Activated CD4-positive, CD25-positive, alpha-beta regulatory T cell treated with anti-CD3 and anti-CD28 coated beads, Interleukin-2, amount 50 U/mL, for 24 hours (primary cell): ENCODE measurements around the gene POU6F1.
A peak's percentile ranks its signal among the peaks of the same experiment; 100 is the strongest.

ENCODE experiments used
- ATAC-seq, 2 donors: fragments of 150-1000 bp; cut with Tn5 transposase; one replicate each; pipeline ENCODE4 v1.10.0; 2021; ENCODE audit warnings: mild to moderate bottlenecking in 1 of 2, moderate library complexity in 1 of 2

POU6F1 gene

DNA sequence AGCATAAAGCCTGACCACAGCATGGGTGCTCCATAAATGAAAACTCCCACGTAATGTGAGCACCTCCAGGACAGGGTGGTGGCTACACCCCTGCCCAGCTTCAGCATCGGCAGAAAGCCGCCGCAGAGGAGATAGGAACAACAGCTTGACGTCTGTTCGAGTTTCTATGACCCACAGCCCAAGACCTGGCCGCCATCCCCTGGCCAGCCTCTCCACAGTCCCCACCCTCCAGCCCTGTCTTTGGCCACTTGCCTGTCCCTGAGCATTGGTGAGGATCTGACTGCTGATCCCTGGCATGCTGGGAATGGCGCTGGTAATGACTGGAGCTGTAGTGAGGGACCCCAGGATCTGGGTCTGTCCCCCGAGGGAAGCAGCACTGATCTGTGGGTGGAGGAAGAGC is 21.3 kb downstream of the POU6F1 start:
- no peak for ATAC-seq

- ATAC-seq, result no peak
Observed at GRCh38 chr12:51195841-51196240, 22.0 kb downstream of the POU6F1 start.

DNA sequence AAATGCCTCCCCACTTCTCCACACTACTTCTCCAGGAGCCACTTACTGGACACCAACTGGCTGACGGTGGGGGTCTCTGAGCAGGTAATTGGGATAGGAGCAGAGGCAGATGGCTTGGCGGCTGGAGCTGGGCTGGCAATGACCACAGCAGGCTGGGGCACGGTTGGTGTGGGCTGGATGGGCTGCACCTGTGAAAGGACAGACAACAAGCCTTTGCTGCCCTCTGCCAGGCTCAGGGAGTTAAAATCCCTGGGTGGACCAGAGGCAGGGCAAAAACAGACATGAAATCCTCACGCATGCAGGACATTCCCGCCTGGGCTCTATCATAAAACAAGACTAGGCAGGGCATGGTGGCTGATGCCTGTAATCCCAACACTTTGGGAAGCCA is 25.6 kb downstream of the POU6F1 start:
- ATAC-seq, result no peak

DNA sequence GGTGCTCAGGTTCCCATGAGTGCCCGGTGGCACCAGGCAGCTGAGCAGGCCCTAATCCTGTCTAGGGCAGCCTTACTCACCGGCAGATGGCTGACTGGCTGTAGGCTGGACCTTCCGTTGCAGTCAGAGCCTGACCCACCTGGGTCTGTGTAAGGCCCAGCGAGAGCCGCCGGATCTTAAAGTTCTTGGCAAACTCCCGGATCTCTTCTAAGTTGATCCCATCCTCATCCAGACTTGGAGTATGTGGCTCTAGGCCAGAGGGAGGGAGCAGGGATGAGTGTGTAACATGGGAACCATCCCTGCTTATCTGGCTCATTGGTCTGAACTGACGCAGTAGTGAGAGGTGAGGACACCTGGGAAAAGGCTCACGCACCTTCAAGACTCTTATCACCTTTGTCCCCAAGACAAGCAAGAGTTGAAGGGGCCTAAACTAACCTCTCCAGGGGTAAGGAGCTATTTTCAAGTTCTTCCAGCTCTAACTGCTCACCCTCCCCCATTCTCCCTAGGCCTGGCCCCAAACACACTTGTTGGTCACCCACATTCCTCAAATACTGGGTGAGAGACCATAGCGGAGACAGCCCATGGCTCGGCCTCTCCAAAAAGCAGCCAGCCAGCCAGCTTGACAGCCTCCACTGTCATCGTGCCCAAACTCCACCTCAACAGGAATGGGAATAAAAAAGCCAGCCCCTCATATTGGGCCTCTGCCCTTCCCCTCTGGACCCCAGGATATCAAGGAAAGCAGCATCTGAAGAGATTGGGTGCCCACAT is 26.2 kb downstream of the POU6F1 start:
- no peak for ATAC-seq

GRCh38 chr12:51190820-51191219 is 27.0 kb downstream of the POU6F1 start:
- ATAC-seq, result no peak

DNA sequence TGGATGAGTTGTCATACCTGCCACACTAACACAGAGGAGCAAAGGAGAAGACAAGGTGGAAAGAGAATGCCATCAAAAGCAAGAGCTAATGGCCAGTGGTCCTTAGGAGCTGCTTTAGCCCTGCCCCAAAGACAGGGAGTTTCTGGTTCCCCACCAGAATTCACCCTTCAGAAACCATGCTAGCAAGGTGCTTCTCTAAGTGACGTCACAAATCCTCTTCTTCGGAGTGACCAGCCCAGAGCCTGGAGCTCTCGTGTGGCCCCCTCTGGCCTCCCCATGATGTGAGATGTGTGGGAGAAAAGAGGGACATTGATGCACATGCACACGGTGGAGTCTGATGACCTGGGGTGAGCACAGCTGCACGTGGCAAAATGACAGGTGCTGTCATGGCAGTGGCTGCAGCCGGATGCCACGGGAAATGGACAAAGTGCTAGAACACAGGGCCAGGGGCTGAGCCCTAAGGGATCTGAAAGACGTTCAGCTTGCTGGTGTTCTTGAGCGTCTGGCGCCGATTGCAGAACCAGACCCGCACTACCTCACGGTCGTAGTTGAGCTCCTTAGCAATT is 28.0 kb downstream of the POU6F1 start:
- no peak for ATAC-seq

DNA sequence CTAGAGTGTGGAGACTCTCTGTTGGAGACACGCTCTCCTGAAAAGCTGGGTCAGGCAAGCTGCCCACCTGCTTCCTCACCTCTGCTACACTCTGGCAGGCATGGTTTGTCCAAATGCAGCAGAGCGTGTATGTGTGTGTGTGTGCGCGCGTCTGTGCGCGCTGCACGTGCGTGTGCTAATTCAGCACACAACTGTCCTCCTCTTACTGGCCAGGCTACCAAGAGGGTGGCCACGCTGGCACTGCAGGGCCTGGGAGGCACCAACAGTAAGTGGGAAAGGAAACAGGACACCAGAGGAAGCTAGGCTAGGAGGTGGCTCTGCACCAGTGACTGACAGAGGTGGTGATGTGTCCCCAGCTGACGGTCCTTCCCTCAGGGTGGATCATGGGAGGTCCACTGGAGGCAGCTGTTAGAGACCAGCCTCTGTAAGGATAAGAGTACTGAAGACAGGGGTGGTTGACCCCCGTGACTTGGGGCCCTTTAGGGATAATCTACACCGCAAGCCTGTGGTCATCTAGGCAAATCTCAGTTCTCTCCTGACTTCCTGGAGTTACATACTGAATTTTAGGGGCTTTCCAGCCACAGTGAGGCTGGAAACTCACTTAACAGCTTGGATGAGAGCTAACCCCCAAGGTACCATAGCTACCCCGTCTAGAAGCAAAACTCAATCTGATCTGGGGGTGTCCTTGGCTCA is 29.4 kb downstream of the POU6F1 start:
- ATAC-seq, result peak; percentile 13 to 20

DNA sequence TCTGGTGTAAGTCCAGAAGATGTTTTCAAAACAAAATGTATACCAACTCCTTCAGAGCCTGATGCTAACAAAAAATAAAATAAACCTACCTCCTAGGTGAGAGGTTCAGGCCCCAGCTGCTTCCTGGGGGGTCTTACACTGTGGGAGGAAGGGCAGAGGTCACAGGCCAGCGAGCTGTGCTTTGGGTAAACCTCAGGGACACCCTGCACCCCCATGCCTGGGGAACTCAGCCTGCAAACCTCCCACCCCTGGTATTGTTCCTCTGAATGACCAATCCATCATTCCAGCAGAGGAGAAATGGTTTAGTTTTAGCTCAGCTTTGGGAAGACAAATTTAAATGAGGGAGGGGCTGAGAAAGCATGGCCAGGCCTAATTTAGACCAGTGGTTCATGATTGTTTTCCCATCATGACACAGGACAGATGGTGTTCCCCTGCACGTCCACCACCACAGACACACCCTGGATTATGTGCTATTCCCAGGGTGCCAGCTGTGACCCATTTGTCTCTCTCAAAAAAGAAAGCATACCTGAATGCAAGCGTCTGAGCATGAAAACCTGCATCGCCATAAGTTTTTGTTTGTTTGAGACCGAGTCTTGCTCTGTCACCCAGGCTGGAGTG is 30.4 kb downstream of the POU6F1 start:
- no peak for ATAC-seq

- no peak for ATAC-seq
Observed at GRCh38 chr12:51186465-51187085, 31.3 kb downstream of the POU6F1 start.

DNA sequence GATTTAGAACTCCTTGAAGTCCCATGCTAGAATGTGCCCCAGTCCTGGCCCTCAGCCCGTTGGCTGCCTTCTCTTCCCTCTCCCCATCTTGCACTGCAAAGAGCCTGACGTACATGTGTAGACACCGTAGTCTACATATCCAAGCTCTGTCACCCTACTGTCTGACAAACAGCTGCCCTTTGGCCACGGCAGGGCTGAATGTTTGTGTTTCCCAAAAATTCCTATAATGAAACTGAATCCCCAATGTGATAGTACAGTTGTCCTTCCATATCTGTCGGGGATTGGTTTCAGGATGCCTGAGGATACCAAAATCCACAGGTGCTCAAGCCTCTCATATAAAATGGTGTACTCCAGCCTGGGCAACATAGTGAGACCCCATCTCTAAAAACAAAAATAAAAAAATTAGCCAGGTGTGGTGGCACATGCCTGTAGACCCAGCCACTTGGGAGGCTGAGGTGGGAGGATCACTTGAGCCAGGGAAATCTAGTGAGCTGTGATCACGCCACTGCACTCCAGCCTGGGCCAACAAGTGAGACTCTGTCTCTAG is 32.6 kb downstream of the POU6F1 start:
- no peak for ATAC-seq

DNA sequence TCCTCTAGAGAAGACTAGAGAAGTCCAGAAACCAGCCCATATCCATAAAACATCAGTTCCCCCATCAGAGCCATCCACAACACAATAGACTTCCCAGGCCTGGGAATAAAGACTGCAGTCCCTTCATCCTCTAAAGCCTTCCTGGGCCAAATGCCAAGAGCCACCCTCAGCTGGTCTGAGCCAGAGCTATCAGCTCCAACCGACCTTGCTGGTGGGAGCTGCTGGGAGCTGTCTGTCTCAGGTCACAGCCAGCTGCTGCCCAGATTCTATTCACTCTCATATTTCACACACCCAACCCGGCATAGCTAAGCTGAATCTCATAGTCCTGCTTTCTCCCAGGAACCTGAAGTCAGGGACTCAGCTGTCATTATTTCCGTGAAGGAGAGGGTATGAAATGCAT is 34.0 kb downstream of the POU6F1 start:
- ATAC-seq, result no peak

DNA sequence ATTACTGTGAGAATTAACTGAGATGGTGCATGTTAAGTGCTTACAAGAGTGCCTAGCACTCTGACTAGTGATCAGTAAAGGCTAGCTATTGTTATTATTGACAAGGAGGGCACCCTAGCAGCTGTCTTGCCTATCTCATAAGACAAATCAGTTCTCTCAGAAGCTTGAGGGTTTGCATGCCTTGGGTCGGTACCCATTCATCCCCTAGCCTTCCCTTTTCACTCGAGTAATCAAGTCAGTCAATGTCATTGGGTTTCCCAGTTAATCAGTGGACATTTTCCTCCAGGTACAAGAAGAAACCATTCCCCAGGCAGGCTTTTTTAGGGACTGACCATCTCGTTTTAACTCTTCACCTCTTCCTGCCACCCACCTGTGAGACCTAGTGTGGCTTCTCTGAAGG is 34.5 kb downstream of the POU6F1 start:
- no peak for ATAC-seq

DNA sequence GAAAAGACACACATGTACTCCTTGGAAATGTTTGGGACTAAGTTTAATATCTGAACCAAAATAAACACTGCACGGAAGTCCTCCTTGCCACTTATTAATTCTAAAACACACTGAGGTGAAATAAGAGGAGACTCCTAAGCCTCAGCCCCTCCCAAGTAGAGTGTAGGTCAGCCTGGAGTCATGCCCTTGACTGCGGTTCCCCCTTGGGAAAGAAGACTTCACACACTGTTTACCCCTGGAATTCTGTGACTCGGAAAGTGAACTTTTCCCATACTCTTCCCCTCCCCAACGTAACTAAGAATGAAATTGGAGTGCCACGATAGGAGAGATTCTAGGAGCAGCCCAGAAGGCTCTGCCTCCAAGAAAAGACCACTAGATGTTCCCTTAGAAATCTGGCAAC is 36.3 kb downstream of the POU6F1 start:
- no peak for ATAC-seq

DNA sequence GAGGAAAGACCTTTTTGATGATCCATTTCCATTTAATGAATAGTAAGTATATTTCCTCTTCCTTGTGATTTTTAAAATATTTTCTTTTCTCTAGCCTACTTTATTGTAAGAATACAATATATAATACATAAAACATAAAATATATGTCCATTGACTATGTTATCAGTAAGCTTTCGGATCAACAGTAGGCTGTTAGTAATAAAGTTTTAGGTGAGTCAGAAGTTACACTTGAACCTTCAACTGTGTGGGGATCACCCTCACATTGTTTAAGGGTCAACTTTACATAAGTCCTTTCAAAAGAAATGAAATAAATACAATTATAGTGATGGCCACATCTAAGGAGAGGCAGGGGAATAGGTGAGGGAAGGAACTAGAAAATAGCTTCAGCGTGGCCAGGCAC is 40.0 kb downstream of the POU6F1 start:
- ATAC-seq, result no peak

DNA sequence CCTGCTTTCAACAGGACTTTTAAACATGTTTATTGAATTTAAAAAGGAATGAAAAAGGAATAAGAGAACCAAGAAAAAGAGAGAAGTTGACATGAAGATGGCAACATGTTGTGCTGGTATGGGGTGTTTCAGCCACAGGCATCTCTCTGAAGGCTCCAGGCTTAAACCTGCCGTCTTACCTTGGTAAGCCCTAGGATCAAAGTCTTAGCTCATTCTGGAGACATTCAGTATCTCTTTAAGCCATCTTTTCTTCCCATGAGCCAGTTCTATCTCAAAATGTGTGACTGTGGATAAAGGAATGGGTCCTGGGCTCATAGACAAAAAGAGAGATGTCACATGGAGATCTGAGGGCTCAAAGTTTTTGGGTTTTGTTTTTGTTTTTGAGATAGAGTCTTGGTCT is 43.4 kb downstream of the POU6F1 start:
- no peak for ATAC-seq

DNA sequence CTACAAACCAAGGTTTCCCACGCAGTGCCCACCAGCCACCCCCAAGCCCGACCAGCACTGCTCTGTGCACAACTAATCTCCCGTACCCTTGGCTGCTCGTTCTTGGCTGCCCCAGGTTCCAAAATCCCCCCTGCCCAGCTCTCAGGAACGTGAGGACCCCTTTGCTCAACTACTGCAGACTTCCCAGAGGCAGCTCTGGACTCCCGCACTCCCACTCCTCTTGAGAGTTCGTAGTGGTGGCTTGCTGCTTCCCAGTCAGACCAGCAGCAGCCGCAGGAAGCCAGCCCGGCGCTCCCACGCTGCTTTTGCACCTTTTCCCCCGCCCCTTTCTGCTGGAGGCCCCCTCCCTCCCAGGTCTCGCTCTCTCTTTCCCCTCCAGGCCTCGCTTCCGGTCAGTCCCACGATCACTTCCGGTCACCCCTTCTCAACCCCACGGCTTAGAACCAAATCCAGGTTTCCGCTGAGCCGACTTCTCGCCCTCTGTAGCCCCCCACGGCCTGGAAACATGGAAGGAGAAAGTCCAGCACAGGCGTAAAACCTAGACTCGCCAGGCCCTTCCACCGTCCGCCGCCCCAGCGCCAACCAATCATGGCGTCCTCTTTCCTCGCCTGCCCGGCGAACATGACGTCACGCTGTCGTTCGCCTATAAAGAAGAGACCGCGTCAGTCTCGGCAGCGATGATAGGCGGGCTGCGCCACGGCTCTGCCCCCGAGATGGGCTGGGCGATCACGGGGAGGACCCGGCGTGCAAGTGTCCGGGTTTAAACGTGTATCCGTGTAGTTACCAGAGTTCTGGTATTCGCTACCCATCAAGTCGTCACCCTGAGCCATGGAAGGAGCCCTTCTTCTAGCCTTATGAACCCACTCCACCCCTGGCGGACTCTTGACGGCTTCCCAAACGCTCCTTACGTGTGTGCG is 45.1 kb downstream of the POU6F1 start, which contains the start of gene TFCP2:
Gene TFCP2 (minus strand): TSS at position 621 of the 917 bp plus-strand sequence. CDS start 713 bp downstream, outside the sequence.
- ATAC-seq, result peak; percentile 99 to 100

- ATAC-seq, result no peak
Observed at GRCh38 chr12:51171884-51172514, 45.9 kb downstream of the POU6F1 start.

- no peak for ATAC-seq
Observed at GRCh38 chr12:51163795-51164194, 54.1 kb downstream of the POU6F1 start.

DNA sequence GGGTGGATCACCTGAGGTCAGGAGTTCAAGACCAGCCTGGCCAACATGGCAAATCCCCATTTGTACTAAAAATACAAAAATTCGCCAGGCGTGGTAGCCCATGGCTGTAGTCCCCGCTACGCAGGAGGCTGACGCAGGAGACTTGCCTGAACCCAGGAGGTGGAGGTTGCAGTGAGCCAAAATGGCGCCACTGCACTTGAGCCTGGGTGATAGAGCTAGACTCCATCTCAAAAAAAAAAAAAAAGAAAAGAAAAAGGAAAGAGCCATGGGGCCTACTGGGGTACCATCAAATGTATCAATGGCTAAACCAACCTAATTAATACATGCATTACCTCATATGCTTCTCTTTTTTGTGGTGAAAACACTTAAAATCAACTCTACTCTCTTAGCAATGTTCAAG is 55.6 kb downstream of the POU6F1 start:
- ATAC-seq, result no peak

DNA sequence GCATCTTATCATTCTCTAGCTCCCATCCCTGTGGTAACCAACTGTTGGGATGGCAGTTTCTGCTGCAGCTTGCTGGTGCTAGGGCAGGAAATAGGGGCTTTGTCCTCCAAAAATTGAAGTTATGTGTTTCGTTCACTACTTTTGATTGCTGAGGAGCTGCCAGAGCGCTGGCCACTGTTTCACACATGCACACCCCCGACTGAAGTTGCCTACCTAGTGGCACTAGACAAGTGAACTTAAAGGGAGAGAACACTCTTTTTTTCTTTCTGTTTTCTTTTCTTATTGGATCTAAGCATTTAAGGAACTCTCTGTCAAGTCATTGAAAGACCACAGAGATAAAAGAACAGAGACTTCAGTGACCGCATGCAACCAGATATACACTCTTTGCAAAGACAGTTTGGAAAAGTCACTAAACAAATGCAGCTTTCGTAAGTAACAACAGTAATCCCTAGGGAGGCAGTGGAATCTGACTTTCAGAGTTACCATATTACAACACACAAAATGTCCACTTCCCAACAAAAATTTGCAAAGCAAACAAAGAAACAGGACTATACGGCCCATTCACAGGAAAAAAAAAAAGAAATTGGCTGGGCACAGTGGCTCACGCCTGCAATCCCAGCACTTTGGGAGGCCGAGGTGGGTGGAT is 56.9 kb downstream of the POU6F1 start:
- no peak for ATAC-seq
